Adrenal gland (tissue), 5 donors: ENCODE results near the gene ZCCHC14.
A peak's percentile ranks its signal among the peaks of the same experiment; 100 is the strongest.

ENCODE experiments used
- CTCF ChIP-seq, 6 experiments: fragments of 450-650 bp in 4 of 6; fragments of 200-600 bp in 2 of 6; sonication (generic) in 1 of 6; IDR thresholded peaks; 1 replicate in 5 of 6; 2 replicates in 1 of 6; pipeline versions ENCODE4 v1.5.1 to v1.8.0; 2016 to 2021; ENCODE audit warnings: antibody characterized with exemption in 6 of 6, mild to moderate bottlenecking in 2 of 6, moderate library complexity in 1 of 6
- POLR2A ChIP-seq, 2 donors: fragments of 450-650 bp; IDR thresholded peaks; one replicate each; pipeline ENCODE4 v1.6.1; 2017; ENCODE audit warnings: antibody characterized with exemption in 2 of 2, mild to moderate bottlenecking in 2 of 2, moderate library complexity in 1 of 2
- donor health status: DM: no; HTN: no; CAD: no.

- TF ChIP-seq CTCF (IDR thresholded peaks at IDR 0.05) (no peak), POLR2A (IDR thresholded peaks at IDR 0.05) (peak in 1 of 2 donors; percentile 13)
These were observed 23.7 kb downstream of the ZCCHC14 start for GRCh38 chr16:87469169-87469568.
